Measurements from ENCODE around the gene MTRF1.

Gene MTRF1

DNA sequence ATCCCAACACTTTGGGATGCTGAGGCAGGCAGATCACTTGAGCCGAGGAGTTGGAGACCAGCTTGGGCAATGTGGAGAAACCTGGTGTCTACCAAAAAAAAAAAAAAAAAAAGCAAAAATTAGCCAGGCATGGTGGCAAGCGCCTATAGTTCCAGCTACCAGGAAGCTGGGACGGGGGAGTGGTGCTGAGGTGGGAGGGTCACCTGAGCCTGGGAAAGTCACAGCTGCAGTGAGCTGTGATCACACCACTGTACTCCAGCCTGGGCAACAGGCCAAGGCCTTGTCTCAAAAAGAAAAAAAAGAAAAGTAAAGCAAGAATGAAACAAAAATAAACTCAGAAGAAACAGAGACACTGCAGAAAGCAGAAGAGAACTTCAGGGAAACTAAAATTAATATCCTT lies 31.6 kb downstream of the MTRF1 start:
- H3K27ac ChIP-seq = no peak overlapping the region
- TF ChIP-seq, protein P1, sequence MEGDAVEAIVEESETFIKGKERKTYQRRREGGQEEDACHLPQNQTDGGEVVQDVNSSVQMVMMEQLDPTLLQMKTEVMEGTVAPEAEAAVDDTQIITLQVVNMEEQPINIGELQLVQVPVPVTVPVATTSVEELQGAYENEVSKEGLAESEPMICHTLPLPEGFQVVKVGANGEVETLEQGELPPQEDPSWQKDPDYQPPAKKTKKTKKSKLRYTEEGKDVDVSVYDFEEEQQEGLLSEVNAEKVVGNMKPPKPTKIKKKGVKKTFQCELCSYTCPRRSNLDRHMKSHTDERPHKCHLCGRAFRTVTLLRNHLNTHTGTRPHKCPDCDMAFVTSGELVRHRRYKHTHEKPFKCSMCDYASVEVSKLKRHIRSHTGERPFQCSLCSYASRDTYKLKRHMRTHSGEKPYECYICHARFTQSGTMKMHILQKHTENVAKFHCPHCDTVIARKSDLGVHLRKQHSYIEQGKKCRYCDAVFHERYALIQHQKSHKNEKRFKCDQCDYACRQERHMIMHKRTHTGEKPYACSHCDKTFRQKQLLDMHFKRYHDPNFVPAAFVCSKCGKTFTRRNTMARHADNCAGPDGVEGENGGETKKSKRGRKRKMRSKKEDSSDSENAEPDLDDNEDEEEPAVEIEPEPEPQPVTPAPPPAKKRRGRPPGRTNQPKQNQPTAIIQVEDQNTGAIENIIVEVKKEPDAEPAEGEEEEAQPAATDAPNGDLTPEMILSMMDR (conservative IDR thresholded peaks at IDR 0.05) = no peak

DNA sequence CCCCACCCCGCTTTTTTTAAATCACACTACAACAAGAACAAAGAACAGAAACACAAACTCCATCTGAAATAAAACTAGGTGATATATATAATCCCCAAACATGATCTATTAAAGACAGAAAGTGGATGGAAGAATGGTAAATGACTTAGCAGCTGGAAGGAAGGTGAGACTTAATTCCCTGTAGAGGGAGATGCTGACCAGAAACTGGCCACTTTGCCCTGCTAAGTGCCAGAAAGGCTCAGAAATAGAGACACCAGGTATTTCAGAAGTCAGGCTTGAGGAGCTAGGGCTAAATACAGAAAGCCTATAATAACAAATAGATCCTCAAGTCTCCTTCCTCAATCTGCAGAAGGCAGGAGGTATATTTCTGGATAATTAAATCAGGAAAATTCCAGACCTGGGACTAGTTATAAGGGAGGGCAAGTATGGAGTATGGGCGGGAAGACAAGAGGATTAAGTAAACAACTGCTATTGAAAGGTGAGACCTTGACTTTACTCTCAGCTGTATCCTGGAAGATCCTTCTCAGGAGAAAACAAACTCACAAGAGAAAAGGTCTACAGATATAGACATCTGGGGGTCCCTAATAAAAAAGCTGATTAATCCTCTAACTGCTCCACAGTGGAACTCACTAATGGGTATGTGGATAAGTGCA lies 32.2 kb downstream of the MTRF1 start:
- H3K27ac ChIP-seq = no peak overlapping the region
- TF ChIP-seq, protein P1 (conservative IDR thresholded peaks at IDR 0.05) = no peak

DNA sequence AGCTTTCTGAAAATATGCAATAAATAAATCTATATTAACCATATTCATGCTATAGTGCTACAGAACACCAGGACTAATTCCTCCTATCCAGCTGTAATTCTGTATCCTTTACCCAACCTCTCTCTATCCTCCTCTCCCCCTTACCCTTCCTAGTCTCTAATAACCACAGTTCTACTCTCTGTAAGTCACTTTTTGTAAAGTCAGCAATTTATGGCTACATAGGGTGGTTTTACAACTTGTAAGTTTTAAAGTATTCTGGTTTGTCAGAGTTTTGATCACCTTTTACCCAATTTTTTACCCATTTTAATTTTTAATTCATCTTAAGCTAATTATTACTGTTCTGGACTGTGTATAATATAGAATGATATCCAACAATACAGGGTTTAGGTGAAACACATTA lies 34.0 kb downstream of the MTRF1 start:
- TF ChIP-seq, protein P1 (conservative IDR thresholded peaks at IDR 0.05) = no peak
- no peak overlapping the region for H3K27ac ChIP-seq

DNA sequence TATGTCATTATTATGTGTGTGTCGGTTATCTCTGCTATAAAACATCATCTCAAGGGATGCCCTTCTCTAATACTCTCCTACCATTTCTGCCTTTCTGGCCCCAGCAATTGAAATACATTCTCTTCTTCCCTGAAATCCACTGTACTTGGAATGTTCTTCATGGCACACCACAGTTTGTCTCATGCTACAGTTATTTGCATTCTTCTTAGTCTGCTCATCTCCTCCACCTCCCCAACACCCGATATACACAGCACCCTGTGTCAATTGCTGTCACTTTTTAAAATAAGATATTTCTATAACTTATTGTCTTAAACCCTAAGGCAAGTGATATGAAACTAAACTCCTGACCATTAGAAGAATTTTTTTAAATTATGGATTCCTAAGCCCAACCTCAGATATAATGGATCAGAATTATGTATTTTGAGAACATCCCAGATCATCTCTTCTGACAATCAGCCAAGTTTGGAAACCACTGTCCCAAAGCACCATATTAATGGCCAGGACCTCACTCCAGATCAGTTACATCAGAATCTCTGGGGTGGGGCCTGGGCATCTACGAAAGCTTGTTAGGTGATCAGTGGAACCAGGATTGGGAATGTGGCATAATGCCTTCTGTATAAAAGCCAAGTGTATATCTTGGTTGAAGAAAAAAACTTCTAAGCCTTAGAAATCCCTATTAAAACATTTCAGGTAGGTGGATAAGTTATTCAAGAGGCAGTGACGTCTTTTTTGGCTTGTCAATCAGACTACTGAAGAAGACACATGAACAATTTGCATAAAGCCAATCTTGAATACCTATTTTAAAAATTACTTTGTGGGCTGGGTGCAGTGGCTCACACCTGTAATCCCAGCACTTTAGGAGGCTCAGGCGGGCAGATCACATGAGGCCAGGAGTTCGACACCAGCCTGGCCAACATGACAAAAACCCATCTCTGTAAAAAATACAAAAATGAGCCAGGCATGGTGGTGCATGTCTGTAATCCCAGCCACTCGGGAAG lies 39.0 kb downstream of the MTRF1 start:
- TF ChIP-seq, protein P1 (conservative IDR thresholded peaks at IDR 0.05) = no peak
- H3K27ac ChIP-seq = no peak overlapping the region

DNA sequence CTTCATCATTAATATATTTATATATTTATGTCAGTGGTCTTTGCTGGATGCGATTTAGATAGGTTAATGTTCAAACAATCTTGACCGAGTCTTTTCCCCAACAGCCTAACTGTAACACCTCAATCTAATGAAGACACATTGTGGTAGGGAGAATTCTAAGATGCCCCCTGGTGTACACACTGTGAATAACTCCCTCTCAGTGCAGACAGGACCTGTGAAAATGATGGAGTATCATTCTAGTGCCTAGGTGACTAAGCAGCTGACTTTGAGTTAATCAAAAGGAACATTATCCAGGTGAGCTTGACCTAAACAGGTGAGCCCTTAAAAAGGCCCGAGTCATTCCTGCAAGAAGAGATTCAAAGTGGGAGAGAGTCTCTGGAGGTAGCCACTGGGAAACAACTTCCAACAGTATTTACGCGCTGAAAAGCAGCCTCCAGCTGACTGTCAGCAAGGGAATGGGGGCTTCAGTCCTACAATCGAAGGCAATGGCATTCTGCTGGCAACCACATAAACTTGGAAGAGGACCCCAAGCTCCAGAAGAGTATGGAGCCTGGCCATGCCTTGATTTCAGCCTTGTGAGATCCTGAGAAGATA lies 41.0 kb downstream of the MTRF1 start:
- TF ChIP-seq, protein P1 (conservative IDR thresholded peaks at IDR 0.05) = peak; percentile 67

DNA sequence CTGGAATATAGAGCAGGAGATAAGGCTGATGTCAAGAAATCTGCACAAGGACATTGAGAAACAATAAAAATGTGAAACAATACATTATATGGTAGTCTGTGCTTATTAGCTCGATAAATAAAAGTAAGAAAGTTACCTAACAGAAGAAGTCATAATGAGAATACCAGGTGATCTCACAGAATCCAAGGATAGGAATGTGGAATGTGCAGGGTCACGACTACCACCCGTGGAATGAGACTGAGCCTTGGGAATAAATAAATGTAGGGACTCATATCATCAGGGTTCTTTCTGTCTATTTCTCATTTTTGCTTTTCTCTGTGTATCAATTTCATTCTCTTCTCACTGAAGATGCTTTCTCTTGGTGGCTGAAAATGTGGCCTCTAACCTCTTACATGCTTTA lies 43.0 kb downstream of the MTRF1 start:
- TF ChIP-seq, protein P1 (conservative IDR thresholded peaks at IDR 0.05) = no peak
- H3K27ac ChIP-seq = peak overlapping the region; percentile 69

More for the DNA sequence above, 41.0 kb downstream of the MTRF1 start:
- peak overlapping the region; percentile 69 for H3K27ac ChIP-seq

DNA sequence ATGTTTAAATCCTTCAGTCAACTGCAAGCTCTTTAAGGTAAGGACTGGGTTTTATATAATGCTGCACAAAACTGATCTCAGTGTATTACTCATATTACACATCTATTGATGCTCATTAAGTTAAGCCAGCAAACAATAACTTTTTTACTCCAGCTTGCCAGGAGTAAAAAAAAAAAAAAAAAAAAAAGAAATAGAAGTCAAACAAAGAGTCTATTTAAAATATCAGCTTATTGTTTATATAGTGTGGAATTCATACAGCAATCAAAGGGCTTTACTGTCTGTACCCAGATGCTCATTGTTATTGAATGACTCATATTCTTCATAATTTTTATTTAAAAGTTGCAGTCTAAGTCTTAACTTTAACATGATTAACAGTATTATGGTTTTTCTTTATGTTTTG lies 47.2 kb downstream of the MTRF1 start:
- H3K27ac ChIP-seq = no peak overlapping the region

More for the DNA sequence above, 47.2 kb downstream of the MTRF1 start:
- TF ChIP-seq, protein P1 (conservative IDR thresholded peaks at IDR 0.05) = no peak

Measured in VCaP (cell line).